Body of pancreas (tissue), 4 donors: ENCODE results near the gene COQ10A. TPM values are rescaled to one million over a fixed set of nuclear protein-coding genes. Genes with fewer than 3 reads are reported as not detected.

ENCODE experiments used
- ATAC-seq: fragments of 150-250 bp; one replicate; pipeline ENCODE4 v1.9.1; 2016
- DNase-seq, 4 donors: peaks; one replicate each; pipeline ENCODE4 v3.0.0-alpha.2; 2019
- H3K27ac ChIP-seq, 4 donors: fragments of 200-600 bp; sonication (generic); 1 replicate in 3 of 4; 2 replicates in 1 of 4; pipeline versions ENCODE4 v1.5.1 to v1.6.1; 2016 to 2019; ENCODE audit warnings: mild to moderate bottlenecking in 1 of 4, mixed read lengths in 1 of 4, moderate library complexity in 1 of 4
- H3K27me3 ChIP-seq, 2 donors: fragments of 200-600 bp; sonication (generic); one replicate each; pipeline ENCODE4 v1.6.0; 2016; ENCODE audit warnings: mild to moderate bottlenecking in 1 of 2
- H3K36me3 ChIP-seq, 2 donors: fragments of 200-600 bp; sonication (generic); replicated peaks in 1 of 2; 2 replicates each; pipeline ENCODE4 v1.5.1; 2016; ENCODE audit warnings: low read depth in 2 of 2; ENCODE audit not compliant: insufficient read depth in 1 of 2
- H3K4me1 ChIP-seq: fragments of 200-600 bp; sonication (generic); one replicate; pipeline ENCODE4 v1.6.0; 2016
- H3K4me3 ChIP-seq, 2 donors: fragments of 200-600 bp; sonication (generic); 1 replicate in 1 of 2; 2 replicates in 1 of 2; pipeline ENCODE4 v1.5.1; 2016 to 2019
- H3K9me3 ChIP-seq, 3 donors: fragments of 200-600 bp; sonication (generic); 1 replicate in 2 of 3; 2 replicates in 1 of 3; pipeline ENCODE4 v1.5.1; 2016
- POLR2A ChIP-seq, 3 donors: fragments of 450-650 bp; IDR thresholded peaks; one replicate each; pipeline ENCODE4 v1.6.1; 2016; ENCODE audit warnings: antibody characterized with exemption in 3 of 3, mild to moderate bottlenecking in 2 of 3
- WGBS, 2 donors: methylation state at CpG; one replicate each; pipeline ENCODE4 v1.1.5; 2017; 5-methylcytosine and 5-hydroxymethylcytosine counted together
- intact Hi-C: fragments of 100-400 bp; cut with DNase I; formaldehyde crosslinking; loops from one replicate; pipeline ENCODE4 v1.15.1; 2023
- total RNA-seq, 2 donors: library from RNA; depleted of rRNA; stranded (reverse); fragments of >200 nt; gene quantifications; one replicate each; pipeline ENCODE4 v1.1.0, GENCODE V29; 2016
- TF ChIP-seq, protein P1 (sequence below), 7 experiments: fragments of 450-650 bp in 4 of 7; fragments of 200-600 bp in 3 of 7; sonication (generic) in 3 of 7; IDR thresholded peaks; one replicate each; pipeline ENCODE4 v1.5.1; 2016 to 2019; ENCODE audit warnings: antibody characterized with exemption in 7 of 7

Gene COQ10A
- total RNA-seq, 2 donors from 2014 or later = 28.0 to 34.9 TPM

DNA sequence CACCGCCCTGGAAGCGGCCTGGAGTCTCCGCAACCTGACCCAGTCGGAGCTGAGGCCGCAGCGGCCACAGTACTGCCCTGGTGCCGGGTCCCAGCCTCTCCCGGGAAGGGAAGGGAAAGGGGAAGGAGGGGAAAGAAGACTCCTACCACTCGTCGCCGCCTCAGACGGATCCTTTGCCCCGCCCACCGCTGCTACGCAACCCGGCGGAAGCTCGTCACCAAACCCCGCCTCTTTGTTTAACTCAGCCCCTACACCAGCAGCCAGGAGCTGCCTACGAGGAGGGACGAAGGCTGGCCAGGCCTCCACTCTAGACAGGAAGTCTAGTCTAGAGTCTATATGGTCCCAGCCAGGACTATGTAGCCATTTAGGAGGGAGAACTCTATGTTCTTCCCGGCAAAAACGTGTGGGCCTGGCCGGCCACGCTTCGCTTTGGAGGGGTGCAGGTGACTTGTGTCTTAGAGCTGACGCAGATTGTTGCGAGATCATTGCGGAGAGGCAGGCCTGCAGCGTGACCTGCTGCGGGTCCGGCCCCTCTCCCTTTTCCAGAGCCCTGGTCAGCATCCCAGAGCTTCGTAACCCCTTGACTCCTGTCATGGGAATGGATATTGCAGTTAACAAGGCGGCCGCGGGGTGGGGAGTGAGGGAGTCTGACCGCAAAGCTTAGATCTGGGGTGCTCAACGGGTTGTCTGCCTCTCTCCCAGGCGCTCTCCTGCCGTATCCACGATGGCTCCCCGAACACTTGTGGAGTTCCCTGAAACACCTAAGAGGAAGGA, 44.8 kb upstream of the COQ10A start, which contains the start of gene RNF41:
Gene RNF41, minus strand, starts transcription at position 166 of the 774 bp plus-strand sequence. CDS start 7,875 bp downstream, outside the sequence.
- no peaks in the 10 kb centered on the region for H3K9me3 ChIP-seq
- intact Hi-C loops = no loop called here
- no peaks in the 10 kb centered on the region for H3K27me3 ChIP-seq
- peak; percentile 85 for ATAC-seq
- H3K36me3 ChIP-seq = no peaks in the 10 kb centered on the region
- peak within 1 kb of the TSS; percentile 96 to 98 (median 98) for H3K27ac ChIP-seq
- TF ChIP-seq, protein P1, sequence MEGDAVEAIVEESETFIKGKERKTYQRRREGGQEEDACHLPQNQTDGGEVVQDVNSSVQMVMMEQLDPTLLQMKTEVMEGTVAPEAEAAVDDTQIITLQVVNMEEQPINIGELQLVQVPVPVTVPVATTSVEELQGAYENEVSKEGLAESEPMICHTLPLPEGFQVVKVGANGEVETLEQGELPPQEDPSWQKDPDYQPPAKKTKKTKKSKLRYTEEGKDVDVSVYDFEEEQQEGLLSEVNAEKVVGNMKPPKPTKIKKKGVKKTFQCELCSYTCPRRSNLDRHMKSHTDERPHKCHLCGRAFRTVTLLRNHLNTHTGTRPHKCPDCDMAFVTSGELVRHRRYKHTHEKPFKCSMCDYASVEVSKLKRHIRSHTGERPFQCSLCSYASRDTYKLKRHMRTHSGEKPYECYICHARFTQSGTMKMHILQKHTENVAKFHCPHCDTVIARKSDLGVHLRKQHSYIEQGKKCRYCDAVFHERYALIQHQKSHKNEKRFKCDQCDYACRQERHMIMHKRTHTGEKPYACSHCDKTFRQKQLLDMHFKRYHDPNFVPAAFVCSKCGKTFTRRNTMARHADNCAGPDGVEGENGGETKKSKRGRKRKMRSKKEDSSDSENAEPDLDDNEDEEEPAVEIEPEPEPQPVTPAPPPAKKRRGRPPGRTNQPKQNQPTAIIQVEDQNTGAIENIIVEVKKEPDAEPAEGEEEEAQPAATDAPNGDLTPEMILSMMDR (IDR thresholded peaks at IDR 0.05) = peak in 2 of 7 experiments; percentile 24 to 27
- peak; percentile 94 to 98 (median 98) for TF ChIP-seq POLR2A (IDR thresholded peaks at IDR 0.05)
- 0 to 1% methylated on average over 11 to 42 of the region's 42 CpGs for WGBS, 2 donors
- peaks cover 45% of the 10 kb centered on the region for H3K4me1 ChIP-seq
- H3K4me3 ChIP-seq = peak within 1 kb of the TSS; percentile 52 to 66
- peak; percentile 98 to 99 (median 98) for DNase-seq

DNA sequence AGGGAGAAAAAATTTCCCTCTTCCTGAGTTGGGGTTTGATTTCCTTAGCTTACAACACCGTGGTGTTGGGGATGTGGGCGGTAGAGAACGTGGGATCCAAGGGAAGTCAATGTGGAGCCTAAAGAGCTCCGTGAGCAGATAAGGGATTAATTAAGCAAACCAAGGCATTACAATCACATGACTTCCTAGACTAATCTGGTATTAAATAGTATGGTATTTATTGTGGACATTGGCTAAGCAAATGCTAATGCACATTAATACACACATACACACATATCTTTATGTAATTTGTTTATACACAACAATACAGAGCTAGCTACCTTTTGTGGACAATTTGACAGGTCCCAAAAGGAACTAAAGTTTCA, 44.2 kb upstream of the COQ10A start:
- DNase-seq (no peak), ATAC-seq (no peak)
- no peaks in the 10 kb centered on the region for H3K27me3 ChIP-seq
- no peaks in the 10 kb centered on the region for H3K36me3 ChIP-seq
- peak overlapping the region; percentile 96 to 98 (median 98) for H3K27ac ChIP-seq
- intact Hi-C loops = no loop called here
- H3K4me1 ChIP-seq = peaks cover 45% of the 10 kb centered on the region
- peak overlapping the region; percentile 9 to 66 for H3K4me3 ChIP-seq
- WGBS, 2 donors = 8 to 11% methylated on average over 4 of the region's 4 CpGs
- TF ChIP-seq, protein P1 (IDR thresholded peaks at IDR 0.05) = peak in 1 of 7 experiments; percentile 3
- TF ChIP-seq POLR2A (IDR thresholded peaks at IDR 0.05) = no peak
- H3K9me3 ChIP-seq = no peaks in the 10 kb centered on the region

DNA sequence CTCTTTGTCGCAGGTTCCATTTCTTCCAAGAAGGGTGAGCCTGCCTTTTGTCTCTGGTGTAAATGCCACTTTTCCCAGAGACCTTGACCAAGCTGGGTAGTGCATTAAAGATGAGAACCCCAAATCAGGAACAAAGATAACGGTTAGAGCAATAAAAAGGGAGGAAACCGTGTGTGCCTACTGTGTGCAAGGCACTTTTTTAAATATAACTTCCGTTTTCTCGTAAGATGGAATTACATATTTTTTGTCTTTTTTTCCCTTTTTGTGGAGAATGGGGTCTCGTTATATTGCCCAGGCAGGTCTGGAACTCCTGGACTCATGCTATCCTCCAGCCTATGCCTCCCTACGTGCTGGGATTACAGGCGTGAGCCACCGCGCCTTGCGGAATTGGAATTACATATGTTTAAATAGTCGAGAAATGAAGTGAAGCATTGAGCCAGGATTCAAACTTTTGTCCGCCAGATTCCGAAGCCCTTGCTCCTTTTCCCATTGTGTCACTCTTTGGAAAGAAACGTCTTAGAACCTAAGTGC, 43.1 kb upstream of the COQ10A start:
- DNase-seq (no peak), ATAC-seq (no peak)
- Histone ChIP-seq H3K36me3 (no peaks in the 10 kb centered on the region), H3K9me3 (no peaks in the 10 kb centered on the region), H3K27ac (peak overlapping the region; percentile 65 to 98 (median 96)), H3K4me1 (peaks cover 45% of the 10 kb centered on the region), H3K4me3 (no peak overlapping the region), H3K27me3 (no peaks in the 10 kb centered on the region)
- TF ChIP-seq, protein P1 (IDR thresholded peaks at IDR 0.05) = no peak
- TF ChIP-seq POLR2A (IDR thresholded peaks at IDR 0.05) = peak in 1 of 3 donors; percentile 62
- intact Hi-C loops = no loop called here
- 20 to 29% methylated on average over 14 to 15 of the region's 15 CpGs for WGBS, 2 donors

DNA sequence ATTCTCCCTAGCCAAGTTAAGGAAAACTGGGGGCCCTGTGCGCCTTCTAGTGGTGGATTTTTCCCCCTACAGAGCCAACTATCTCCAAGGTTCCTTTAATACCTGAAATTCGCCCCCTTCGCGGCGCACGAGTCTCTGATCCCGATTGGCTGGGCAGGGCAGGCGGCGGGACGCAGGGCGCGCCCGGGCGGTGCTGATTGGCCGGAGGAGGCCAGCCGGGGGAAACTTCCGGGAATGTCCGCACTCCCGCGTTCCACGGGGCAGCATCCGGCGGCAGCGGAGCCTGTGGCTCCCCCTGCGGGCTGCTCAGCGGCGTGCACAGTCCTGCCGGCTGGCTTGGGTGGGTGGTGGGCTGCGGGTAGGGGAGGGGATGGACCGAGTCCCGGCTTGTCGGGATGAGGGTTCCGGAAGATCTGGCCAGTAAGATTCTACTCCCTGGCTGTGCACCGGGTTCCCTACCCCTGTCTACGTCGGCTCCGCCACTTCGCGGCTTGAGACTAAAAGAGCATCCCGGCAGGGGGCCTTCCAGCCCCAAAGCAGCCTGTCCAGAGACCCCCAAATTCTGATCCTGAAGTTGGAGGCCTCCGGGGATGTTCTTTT, 42.5 kb upstream of the COQ10A start, which contains the start of gene NABP2:
Gene NABP2, plus strand, starts transcription at position 241 of the 600 bp plus-strand sequence. CDS start 515 bp downstream, outside the sequence.
- H3K36me3 ChIP-seq = no peaks in the 10 kb centered on the region
- WGBS, 2 donors = 0% methylated on average over 6 to 41 of the region's 41 CpGs
- intact Hi-C loops = no loop called here

More for the DNA sequence above, 42.5 kb upstream of the COQ10A start, which contains the start of gene NABP2:
- peak; percentile 88 for ATAC-seq
- Histone ChIP-seq H3K27ac (peak within 1 kb of the TSS; percentile 96 to 98 (median 98)), H3K4me3 (peak within 1 kb of the TSS; percentile 32 to 41), H3K4me1 (peaks cover 47% of the 10 kb centered on the region), H3K9me3 (no peaks in the 10 kb centered on the region), H3K27me3 (no peaks in the 10 kb centered on the region)
- peak; percentile 98 for DNase-seq
- TF ChIP-seq, protein P1 (IDR thresholded peaks at IDR 0.05) = peak; percentile 79 to 96 (median 92)
- TF ChIP-seq POLR2A (IDR thresholded peaks at IDR 0.05) = peak in 2 of 3 donors; percentile 63 to 65
